ENCODE measurements around the gene HLX. TPM values are rescaled to one million over a fixed set of nuclear protein-coding genes. Genes with fewer than 3 reads are reported as not detected.
A peak's percentile ranks its signal among the peaks of the same experiment; 100 is the strongest.

Gene HLX
- total and polyA plus RNA-seq, 2 of the 13 experiments (the other 11 are each of a cell fraction or from before 2014, with no cell fraction given) = 0.30 to 0.35 TPM

GRCh38 chr1:220879509-220880361, 492 bp downstream of the HLX start (continued):
- no peak for TF ChIP-seq IRF9 (CRISPR knock-in tag; IDR thresholded peaks at IDR 0.05; ENCODE audit: borderline replicate concordance)
- no peak for TF ChIP-seq GTF2F1 (IDR thresholded peaks at IDR 0.05; ENCODE audit: low read length)
- TF ChIP-seq MEF2D (CRISPR knock-in tag; IDR thresholded peaks at IDR 0.05) = no peak
- TF ChIP-seq KMT2A (CRISPR knock-in tag; IDR thresholded peaks at IDR 0.05) = 0 out of 2 replicates have a peak, but pooled peaks have one; percentile 44
- TF ChIP-seq ATRX (CRISPR knock-in tag; IDR thresholded peaks at IDR 0.05; ENCODE audit: borderline replicate concordance) = no peak
- 0 out of 2 replicates have a peak, but pooled peaks have one; percentile 18 for TF ChIP-seq HDAC1 (CRISPR knock-in tag; IDR thresholded peaks at IDR 0.05)
- TF ChIP-seq FOXO4 (CRISPR knock-in tag; conservative IDR thresholded peaks at IDR 0.05) = no peak
- TF ChIP-seq SNRNP70 (IDR thresholded peaks at IDR 0.05; ENCODE audit: low read depth, low read length) = no peak
- no peak for TF ChIP-seq THRA (CRISPR knock-in tag; IDR thresholded peaks at IDR 0.05; ENCODE audit: borderline replicate concordance)
- 0 out of 2 replicates have a peak, but pooled peaks have one; percentile 30 for TF ChIP-seq ZNF441 (CRISPR knock-in tag; IDR thresholded peaks at IDR 0.05; ENCODE audit: borderline replicate concordance)
- TF ChIP-seq ZNF703 (CRISPR knock-in tag; IDR thresholded peaks at IDR 0.05; ENCODE audit: borderline replicate concordance) = no peak
- no peak for TF ChIP-seq TBX2 (CRISPR knock-in tag; IDR thresholded peaks at IDR 0.05; ENCODE audit: borderline replicate concordance)
- TF ChIP-seq ZBED4 (CRISPR knock-in tag; IDR thresholded peaks at IDR 0.05; ENCODE audit: borderline replicate concordance) = no peak
- TF ChIP-seq ZNF597 (CRISPR knock-in tag; IDR thresholded peaks at IDR 0.05) = no peak
- TF ChIP-seq ZFP90 (CRISPR knock-in tag; IDR thresholded peaks at IDR 0.05; ENCODE audit: borderline replicate concordance) = no peak
- TF ChIP-seq RFXAP (CRISPR knock-in tag; IDR thresholded peaks at IDR 0.05; ENCODE audit: borderline replicate concordance) = no peak
- no peak for TF ChIP-seq SP4 (CRISPR knock-in tag; IDR thresholded peaks at IDR 0.05)
- TF ChIP-seq NFE2 (CRISPR knock-in tag; IDR thresholded peaks at IDR 0.05) = no peak

All from HepG2 (cell line).